H1 (cell line): ENCODE measurements around the gene SLC66A1. TPM values are rescaled to one million over a fixed set of nuclear protein-coding genes. Genes with fewer than 3 reads are reported as not detected.

Experiments used
- RNF2 ChIP-seq: fragments of 200-900, 300-1000 bp; sonication (generic); IDR thresholded peaks from 2 replicates; pipeline ENCODE4 v1.7.1; 2016; ENCODE audit warnings: borderline replicate concordance, low read depth, mild to moderate bottlenecking, antibody characterized with exemption, low read length; ENCODE audit not compliant: poor library complexity, severe bottlenecking; ENCODE audit errors: missing control alignments
- polyA plus RNA-seq, 7 experiments: library from polyadenylated mRNA; depleted of rRNA in 3 of 7; stranded (reverse) in 5 of 7; unstranded in 2 of 7; fragments of >200 nt in 5 of 7; fragments of 200-250 nt in 2 of 7; gene quantifications; 1 replicate in 5 of 7; 2 replicates in 1 of 7; 4 replicates in 1 of 7; pipeline versions ENCODE4 v1.2.1 to v1.2.3, GENCODE V29; 2011 to 2013; ENCODE audit warnings: missing spikeins in 2 of 7, mixed read lengths in 2 of 7
- total RNA-seq: library from RNA; stranded (reverse); fragmentation: NEBNext Ultra II Directional; extraction: Animal tissue kit (Norgen Biotek cat#: 25700); gene quantifications from 2 replicates; pipeline ENCODE4 v1.2.1, GENCODE V29; 2021

Gene SLC66A1
- total and polyA plus RNA-seq, 2 of the 8 experiments (the other 6 are each of a cell fraction or from before 2014, with no cell fraction given): 16.8 to 27.9 TPM

- TF ChIP-seq RNF2: no peak
Observed at GRCh38 chr1:19370453-19371170, 58.5 kb downstream of the SLC66A1 start (continued).
